Esophagus muscularis mucosa (tissue), 4 donors: ENCODE measurements around the gene DNM1. TPM values are rescaled to one million over a fixed set of nuclear protein-coding genes. Genes with fewer than 3 reads are reported as not detected.

Experiments
- DNase-seq: peaks from one replicate; pipeline ENCODE4 v3.0.0-alpha.2; 2017; ENCODE audit errors: extremely low spot score
- H3K27ac ChIP-seq, 4 donors: fragments of 200-600 bp; sonication (generic); replicated peaks in 1 of 4; 1 replicate in 3 of 4; 2 replicates in 1 of 4; pipeline ENCODE4 v1.5.1; 2016 to 2019; ENCODE audit warnings: mild to moderate bottlenecking in 1 of 4
- H3K27me3 ChIP-seq, 4 donors: fragments of 200-600 bp; sonication (generic); one replicate each; pipeline versions ENCODE4 v1.5.1 to v1.6.0; 2016 to 2019
- H3K36me3 ChIP-seq, 4 donors: fragments of 200-600 bp; sonication (generic); one replicate each; pipeline ENCODE4 v1.5.1; 2016 to 2019
- H3K4me1 ChIP-seq, 4 donors: fragments of 200-600 bp; sonication (generic); one replicate each; pipeline ENCODE4 v1.5.1; 2016 to 2019
- H3K4me3 ChIP-seq, 4 donors: fragments of 200-600 bp; sonication (generic); 1 replicate in 2 of 4; 2 replicates in 2 of 4; pipeline ENCODE4 v1.5.1; 2016 to 2019; ENCODE audit warnings: mild to moderate bottlenecking in 4 of 4, moderate library complexity in 1 of 4
- H3K9me3 ChIP-seq, 4 donors: fragments of 200-600 bp; sonication (generic); 1 replicate in 3 of 4; 2 replicates in 1 of 4; pipeline ENCODE4 v1.5.1; 2016 to 2019
- CTCF ChIP-seq, 3 experiments: fragments of 200-600 bp in 2 of 3; fragments of 450-650 bp in 1 of 3; sonication (generic) in 2 of 3; IDR thresholded peaks; one replicate each; pipeline ENCODE4 v1.5.1; 2017 to 2019; ENCODE audit warnings: antibody characterized with exemption in 3 of 3, mild to moderate bottlenecking in 2 of 3, moderate library complexity in 1 of 3
- EP300 ChIP-seq: sonication (generic); formaldehyde crosslinking; IDR thresholded peaks from one replicate; pipeline ENCODE4 v1.6.1; 2017; ENCODE audit warnings: antibody characterized with exemption
- POLR2A ChIP-seq: fragments of 450-650 bp; IDR thresholded peaks from one replicate; pipeline ENCODE4 v1.6.1; 2017; ENCODE audit warnings: antibody characterized with exemption, moderate library complexity, mild to moderate bottlenecking, low read depth
- POLR2AphosphoS5 ChIP-seq, 2 donors: sonication (generic); formaldehyde crosslinking; IDR thresholded peaks; one replicate each; pipeline ENCODE4 v1.6.1; 2017; ENCODE audit warnings: antibody characterized with exemption in 2 of 2
- WGBS: methylation state at CpG from one replicate; pipeline ENCODE4 v1.1.5; 2018; 5-methylcytosine and 5-hydroxymethylcytosine counted together
- intact Hi-C: fragments of 100-400 bp; cut with DNase I; formaldehyde crosslinking; loops from one replicate; pipeline ENCODE4 v1.15.1; 2023
- total RNA-seq, 4 donors: library from RNA; depleted of rRNA; stranded (reverse); fragments of >200 nt; gene quantifications; one replicate each; pipeline versions ENCODE4 v1.1.0 to v1.2.1, GENCODE V29; 2016

Gene DNM1
- total RNA-seq, 4 donors from 2014 or later: 10.9 to 27.0 (median 16.8) TPM

GRCh38 chr9:128293091-128293490 lies 89.9 kb downstream of the DNM1 start:
- no peaks in the 10 kb centered on the region for H3K9me3 ChIP-seq
- peaks cover 10 to 41% (median 15%) of the 10 kb centered on the region in 4 donors for H3K36me3 ChIP-seq
- no peak overlapping the region for H3K4me3 ChIP-seq
- peaks cover 0 to 5% (median 2%) of the 10 kb centered on the region in 4 donors for H3K4me1 ChIP-seq
- WGBS: 85% methylated on average over 4 of the region's 4 CpGs
- TF ChIP-seq POLR2A (no peak), POLR2AphosphoS5 (IDR thresholded peaks at IDR 0.05) (no peak), EP300 (no peak), CTCF (IDR thresholded peaks at IDR 0.05) (no peak)
- H3K27me3 ChIP-seq: no peaks in the 10 kb centered on the region
- DNase-seq: no peak
- no peak overlapping the region for H3K27ac ChIP-seq
- intact Hi-C loops: no loop called here

- TF ChIP-seq POLR2AphosphoS5 (IDR thresholded peaks at IDR 0.05) (no peak), CTCF (IDR thresholded peaks at IDR 0.05) (no peak), EP300 (no peak), POLR2A (no peak)
- WGBS: 85% methylated on average over 4 of the region's 4 CpGs
- intact Hi-C loops: no loop called here
- peaks cover 0 to 5% (median 2%) of the 10 kb centered on the region in 4 donors for H3K4me1 ChIP-seq
- H3K9me3 ChIP-seq: no peaks in the 10 kb centered on the region
- H3K27ac ChIP-seq: no peak overlapping the region
- H3K4me3 ChIP-seq: no peak overlapping the region
- H3K36me3 ChIP-seq: peaks cover 0 to 30% (median 5%) of the 10 kb centered on the region in 4 donors
- no peaks in the 10 kb centered on the region for H3K27me3 ChIP-seq
- DNase-seq: no peak
Observed at GRCh38 chr9:128294142-128294541, 91.0 kb downstream of the DNM1 start.

GRCh38 chr9:128296340-128297220 lies 93.4 kb downstream of the DNM1 start:
- no peak overlapping the region for H3K4me3 ChIP-seq
- WGBS: 90% methylated on average over 16 of the region's 16 CpGs
- TF ChIP-seq POLR2A: no peak
- no peak for TF ChIP-seq EP300
- TF ChIP-seq POLR2AphosphoS5 (IDR thresholded peaks at IDR 0.05): no peak
- no peak for TF ChIP-seq CTCF (IDR thresholded peaks at IDR 0.05)
- H3K27ac ChIP-seq: no peak overlapping the region
- no peaks in the 10 kb centered on the region for H3K9me3 ChIP-seq
- peaks cover 0 to 5% (median 2%) of the 10 kb centered on the region in 4 donors for H3K4me1 ChIP-seq
- no peak for DNase-seq
- H3K27me3 ChIP-seq: no peaks in the 10 kb centered on the region
- intact Hi-C loops: no loop called here
- H3K36me3 ChIP-seq: peaks cover 0 to 18% (median 0%) of the 10 kb centered on the region in 4 donors

GRCh38 chr9:128297221-128297773 lies 94.1 kb downstream of the DNM1 start:
- no peak for DNase-seq
- H3K4me3 ChIP-seq: no peak overlapping the region
- intact Hi-C loops: no loop called here
- H3K4me1 ChIP-seq: peaks cover 0 to 5% (median 2%) of the 10 kb centered on the region in 4 donors
- H3K9me3 ChIP-seq: no peaks in the 10 kb centered on the region
- TF ChIP-seq POLR2A (no peak), POLR2AphosphoS5 (IDR thresholded peaks at IDR 0.05) (no peak), CTCF (IDR thresholded peaks at IDR 0.05) (no peak), EP300 (no peak)
- H3K27me3 ChIP-seq: no peaks in the 10 kb centered on the region
- H3K36me3 ChIP-seq: peaks cover 0 to 16% (median 0%) of the 10 kb centered on the region in 4 donors
- WGBS: 82% methylated on average over 2 of the region's 2 CpGs
- H3K27ac ChIP-seq: no peak overlapping the region
